HEK293 (cell line): ENCODE measurements around the gene CCDC69.

Experiments used
- EGR2 ChIP-seq: fragments of 450-650 bp; formaldehyde crosslinking; IDR thresholded peaks from 2 replicates; pipeline ENCODE4 v1.5.1; 2016; ENCODE audit warnings: low read depth, missing biosample characterization, missing genetic modification characterization
- GFI1B ChIP-seq: fragments of 450-650 bp; formaldehyde crosslinking; IDR thresholded peaks from 2 replicates; pipeline ENCODE4 v1.5.1; 2016; ENCODE audit warnings: missing biosample characterization, missing genetic modification characterization
- GLIS1 ChIP-seq: fragments of 450-650 bp; formaldehyde crosslinking; IDR thresholded peaks from 2 replicates; pipeline ENCODE4 v1.5.1; 2016; ENCODE audit warnings: missing biosample characterization, missing genetic modification characterization
- HIC1 ChIP-seq: fragments of 450-650 bp; formaldehyde crosslinking; IDR thresholded peaks from 2 replicates; pipeline ENCODE4 v1.5.1; 2016; ENCODE audit warnings: missing biosample characterization, missing genetic modification characterization
- HOXA7 ChIP-seq: sonication (generic); formaldehyde crosslinking; IDR thresholded peaks from 2 replicates; pipeline ENCODE4 v1.8.1; 2022; ENCODE audit warnings: missing genetic modification reagents, borderline replicate concordance
- IKZF3 ChIP-seq: fragments of 450-650 bp; IDR thresholded peaks from 2 replicates; pipeline ENCODE4 v1.5.0; 2018; ENCODE audit warnings: missing biosample characterization, mild to moderate bottlenecking, missing genetic modification characterization, moderate library complexity
- OVOL3 ChIP-seq: fragments of 450-650 bp; formaldehyde crosslinking; IDR thresholded peaks from 2 replicates; pipeline ENCODE4 v1.5.1; 2016; ENCODE audit warnings: missing biosample characterization, missing genetic modification characterization
- SP7 ChIP-seq: fragments of 450-650 bp; formaldehyde crosslinking; IDR thresholded peaks from 2 replicates; pipeline ENCODE4 v1.5.1; 2016; ENCODE audit warnings: missing biosample characterization, missing genetic modification characterization
- ZBTB20 ChIP-seq: fragments of 450-650 bp; formaldehyde crosslinking; IDR thresholded peaks from 2 replicates; pipeline ENCODE4 v1.5.1; 2016; ENCODE audit warnings: missing biosample characterization, missing genetic modification characterization
- ZBTB48 ChIP-seq: fragments of 450-650 bp; formaldehyde crosslinking; IDR thresholded peaks from 2 replicates; pipeline ENCODE4 v1.5.1; 2016; ENCODE audit warnings: missing biosample characterization, missing genetic modification characterization
- ZBTB8A ChIP-seq: fragments of 450-650 bp; formaldehyde crosslinking; IDR thresholded peaks from 2 replicates; pipeline ENCODE4 v1.5.1; 2016; ENCODE audit warnings: missing biosample characterization, missing genetic modification characterization
- ZFHX2 ChIP-seq: fragments of 450-650 bp; formaldehyde crosslinking; conservative IDR thresholded peaks from 2 replicates; pipeline ENCODE4 v1.5.1; 2016; ENCODE audit warnings: missing biosample characterization, missing genetic modification characterization
- ZFP69B ChIP-seq: fragments of 450-650 bp; formaldehyde crosslinking; IDR thresholded peaks from 2 replicates; pipeline ENCODE4 v1.5.1; 2016; ENCODE audit warnings: missing biosample characterization, missing genetic modification characterization
- ZIC2 ChIP-seq: fragments of 450-650 bp; formaldehyde crosslinking; IDR thresholded peaks from 2 replicates; pipeline ENCODE4 v1.5.1; 2016; ENCODE audit warnings: missing biosample characterization, missing genetic modification characterization
- ZNF19 ChIP-seq: fragments of 450-650 bp; formaldehyde crosslinking; IDR thresholded peaks from 2 replicates; pipeline ENCODE4; 2016; ENCODE audit warnings: missing biosample characterization, missing genetic modification characterization, low read depth
- ZNF248 ChIP-seq: fragments of 450-650 bp; formaldehyde crosslinking; IDR thresholded peaks from 2 replicates; pipeline ENCODE4 v1.5.1; 2017; ENCODE audit warnings: missing biosample characterization, missing genetic modification characterization
- ZNF335 ChIP-seq: fragments of 450-650 bp; formaldehyde crosslinking; conservative IDR thresholded peaks from 2 replicates; pipeline ENCODE4 v1.5.1; 2016; ENCODE audit warnings: missing biosample characterization, missing genetic modification characterization
- ZNF513 ChIP-seq: fragments of 450-650 bp; IDR thresholded peaks from 2 replicates; pipeline ENCODE4 v1.5.1; 2018; ENCODE audit warnings: missing biosample characterization, missing genetic modification characterization
- ZNF610 ChIP-seq: fragments of 450-650 bp; formaldehyde crosslinking; IDR thresholded peaks from 2 replicates; pipeline ENCODE4 v1.5.1; 2016; ENCODE audit warnings: missing biosample characterization, missing genetic modification characterization, borderline replicate concordance
- ZNF629 ChIP-seq: fragments of 450-650 bp; formaldehyde crosslinking; IDR thresholded peaks from 2 replicates; pipeline ENCODE4 v1.5.1; 2017; ENCODE audit warnings: missing biosample characterization, missing genetic modification characterization
- ZNF776 ChIP-seq: fragments of 450-650 bp; formaldehyde crosslinking; IDR thresholded peaks from 2 replicates; pipeline ENCODE4 v1.5.0; 2017; ENCODE audit warnings: missing biosample characterization, missing genetic modification characterization, borderline replicate concordance
- ZNF837 ChIP-seq: fragments of 450-650 bp; formaldehyde crosslinking; IDR thresholded peaks from 2 replicates; pipeline ENCODE4 v1.5.1; 2016; ENCODE audit warnings: missing biosample characterization, missing genetic modification characterization
- ZSCAN4 ChIP-seq: fragments of 450-650 bp; formaldehyde crosslinking; IDR thresholded peaks from 2 replicates; pipeline ENCODE4 v1.5.1; 2017; ENCODE audit warnings: missing biosample characterization, missing genetic modification characterization
- ZSCAN5A ChIP-seq: fragments of 450-650 bp; formaldehyde crosslinking; IDR thresholded peaks from 2 replicates; pipeline ENCODE4 v1.5.1; 2016; ENCODE audit warnings: missing biosample characterization, missing genetic modification characterization
- ZXDB ChIP-seq: fragments of 450-650 bp; formaldehyde crosslinking; IDR thresholded peaks from 2 replicates; pipeline ENCODE4 v1.5.1; 2016; ENCODE audit warnings: missing biosample characterization, missing genetic modification characterization
- TF ChIP-seq, protein P1 (sequence below): fragments of 450-650 bp; formaldehyde crosslinking; IDR thresholded peaks from 2 replicates; pipeline ENCODE4 v1.5.1; 2016; ENCODE audit warnings: missing biosample characterization, missing genetic modification characterization
- TF ChIP-seq, protein P2 (sequence below): fragments of 450-650 bp; formaldehyde crosslinking; IDR thresholded peaks from 2 replicates; pipeline ENCODE4 v1.5.1; 2016; ENCODE audit warnings: missing biosample characterization, missing genetic modification characterization

CCDC69 gene

DNA sequence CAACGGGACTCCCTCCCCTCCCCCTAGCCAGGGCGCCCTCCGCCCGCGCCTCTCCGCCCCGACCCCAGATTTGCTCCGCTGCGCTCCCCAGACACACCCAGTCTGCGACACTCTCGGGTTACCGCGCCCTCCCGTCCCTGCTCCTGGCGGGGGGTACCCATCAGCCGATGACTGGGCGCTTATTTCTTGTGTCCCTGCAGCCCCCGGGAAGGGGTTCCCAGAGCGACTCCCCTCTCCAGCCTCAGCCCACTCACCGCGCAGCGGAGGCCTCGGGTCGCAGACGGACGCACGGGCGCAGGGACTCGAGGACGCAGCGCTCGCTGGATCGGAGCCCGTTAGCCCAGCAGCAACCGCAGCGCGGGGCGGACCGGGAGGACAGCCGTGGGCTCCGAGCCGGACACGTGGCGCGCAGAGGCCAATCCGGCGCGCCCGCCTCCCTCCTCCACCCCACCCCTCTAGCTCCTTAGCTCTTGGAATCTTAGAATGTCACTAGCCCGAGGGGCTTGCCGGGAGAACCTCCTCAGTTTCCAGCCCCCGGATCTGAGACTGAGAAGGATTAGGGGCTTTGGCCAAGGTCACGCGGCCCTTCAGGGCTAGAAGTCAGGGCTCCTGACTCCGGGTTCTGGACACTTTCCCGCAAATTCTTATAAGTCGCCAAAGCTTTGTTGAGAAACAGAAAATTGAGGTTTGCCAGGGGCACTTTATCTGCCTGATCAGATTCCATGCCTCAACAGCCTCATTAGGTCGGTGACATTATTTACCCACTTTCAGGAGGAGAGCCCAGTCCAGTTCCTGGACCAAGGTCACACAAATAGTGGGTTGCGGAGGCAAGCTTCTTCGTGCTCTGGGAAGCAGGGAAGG lies 66.2 kb downstream of the CCDC69 start, which contains the start of gene ANXA6 (continued):
- TF ChIP-seq ZNF19 (no peak), SP7 (tag by site-specific recombination) (peak; percentile 71), GLIS1 (tag by site-specific recombination) (peak; percentile 91), ZNF837 (tag by site-specific recombination) (no peak), ZSCAN5A (tag by site-specific recombination) (0 out of 2 replicates have a peak, but pooled peaks have one; percentile 40), HOXA7 (CRISPR knock-in tag) (no peak), ZNF610 (tag by site-specific recombination) (0 out of 2 replicates have a peak, but pooled peaks have one; percentile 8), OVOL3 (tag by site-specific recombination) (0 out of 2 replicates have a peak, but pooled peaks have one; percentile 56), ZNF335 (tag by site-specific recombination) (no peak), IKZF3 (tag by site-specific recombination) (peak; percentile 76), HIC1 (tag by site-specific recombination) (peak; percentile 32; the same call in 1 of the 2 replicates), ZIC2 (peak; percentile 88), ZNF513 (tag by site-specific recombination) (no peak), EGR2 (tag by site-specific recombination) (peak; percentile 59), ZBTB20 (peak; percentile 70), ZNF248 (no peak), ZXDB (peak; percentile 95), ZFHX2 (tag by site-specific recombination) (peak; percentile 63; the same call in 1 of the 2 replicates), ZBTB48 (0 out of 2 replicates have a peak, but pooled peaks have one; percentile 8), ZFP69B (tag by site-specific recombination) (0 out of 2 replicates have a peak, but pooled peaks have one; percentile 17), ZNF776 (no peak), ZBTB8A (tag by site-specific recombination) (peak; percentile 98), ZSCAN4 (tag by site-specific recombination) (no peak), GFI1B (tag by site-specific recombination) (0 out of 2 replicates have a peak, but pooled peaks have one; percentile 13), ZNF629 (tag by site-specific recombination) (peak; percentile 10)
- TF ChIP-seq, protein P1, sequence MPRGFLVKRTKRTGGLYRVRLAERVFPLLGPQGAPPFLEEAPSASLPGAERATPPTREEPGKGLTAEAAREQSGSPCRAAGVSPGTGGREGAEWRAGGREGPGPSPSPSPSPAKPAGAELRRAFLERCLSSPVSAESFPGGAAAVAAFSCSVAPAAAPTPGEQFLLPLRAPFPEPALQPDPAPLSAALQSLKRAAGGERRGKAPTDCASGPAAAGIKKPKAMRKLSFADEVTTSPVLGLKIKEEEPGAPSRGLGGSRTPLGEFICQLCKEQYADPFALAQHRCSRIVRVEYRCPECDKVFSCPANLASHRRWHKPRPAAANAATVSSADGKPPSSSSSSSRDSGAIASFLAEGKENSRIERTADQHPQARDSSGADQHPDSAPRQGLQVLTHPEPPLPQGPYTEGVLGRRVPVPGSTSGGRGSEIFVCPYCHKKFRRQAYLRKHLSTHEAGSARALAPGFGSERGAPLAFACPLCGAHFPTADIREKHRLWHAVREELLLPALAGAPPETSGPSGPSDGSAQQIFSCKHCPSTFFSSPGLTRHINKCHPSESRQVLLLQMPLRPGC (tag by site-specific recombination): 0 out of 2 replicates have a peak, but pooled peaks have one; percentile 22
- TF ChIP-seq, protein P2, sequence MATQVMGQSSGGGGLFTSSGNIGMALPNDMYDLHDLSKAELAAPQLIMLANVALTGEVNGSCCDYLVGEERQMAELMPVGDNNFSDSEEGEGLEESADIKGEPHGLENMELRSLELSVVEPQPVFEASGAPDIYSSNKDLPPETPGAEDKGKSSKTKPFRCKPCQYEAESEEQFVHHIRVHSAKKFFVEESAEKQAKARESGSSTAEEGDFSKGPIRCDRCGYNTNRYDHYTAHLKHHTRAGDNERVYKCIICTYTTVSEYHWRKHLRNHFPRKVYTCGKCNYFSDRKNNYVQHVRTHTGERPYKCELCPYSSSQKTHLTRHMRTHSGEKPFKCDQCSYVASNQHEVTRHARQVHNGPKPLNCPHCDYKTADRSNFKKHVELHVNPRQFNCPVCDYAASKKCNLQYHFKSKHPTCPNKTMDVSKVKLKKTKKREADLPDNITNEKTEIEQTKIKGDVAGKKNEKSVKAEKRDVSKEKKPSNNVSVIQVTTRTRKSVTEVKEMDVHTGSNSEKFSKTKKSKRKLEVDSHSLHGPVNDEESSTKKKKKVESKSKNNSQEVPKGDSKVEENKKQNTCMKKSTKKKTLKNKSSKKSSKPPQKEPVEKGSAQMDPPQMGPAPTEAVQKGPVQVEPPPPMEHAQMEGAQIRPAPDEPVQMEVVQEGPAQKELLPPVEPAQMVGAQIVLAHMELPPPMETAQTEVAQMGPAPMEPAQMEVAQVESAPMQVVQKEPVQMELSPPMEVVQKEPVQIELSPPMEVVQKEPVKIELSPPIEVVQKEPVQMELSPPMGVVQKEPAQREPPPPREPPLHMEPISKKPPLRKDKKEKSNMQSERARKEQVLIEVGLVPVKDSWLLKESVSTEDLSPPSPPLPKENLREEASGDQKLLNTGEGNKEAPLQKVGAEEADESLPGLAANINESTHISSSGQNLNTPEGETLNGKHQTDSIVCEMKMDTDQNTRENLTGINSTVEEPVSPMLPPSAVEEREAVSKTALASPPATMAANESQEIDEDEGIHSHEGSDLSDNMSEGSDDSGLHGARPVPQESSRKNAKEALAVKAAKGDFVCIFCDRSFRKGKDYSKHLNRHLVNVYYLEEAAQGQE (tag by site-specific recombination): no peak
